Measurements from ENCODE around the gene NUP210L.

NUP210L gene

GRCh38 chr1:154154534-154155191, at the start of gene NUP210L:
Gene NUP210L (minus strand): TSS chr1:154155073.
- no peak for DNase-seq (ENCODE audit: low read depth)

GRCh38 chr1:154199563-154199879, 44.6 kb upstream of the NUP210L start:
- peak; percentile 45 for DNase-seq (ENCODE audit: low read depth)

- peak; percentile 76 for DNase-seq (ENCODE audit: low read depth)
Observed at GRCh38 chr1:154198756-154199562, 44.1 kb upstream of the NUP210L start.

GRCh38 chr1:154193821-154194220, 38.9 kb upstream of the NUP210L start:
- peak; percentile 29 for DNase-seq (ENCODE audit: low read depth)

- no peak for DNase-seq (ENCODE audit: low read depth)
Observed at GRCh38 chr1:154192476-154192875, 37.6 kb upstream of the NUP210L start.

- no peak for DNase-seq (ENCODE audit: low read depth)
Observed at GRCh38 chr1:154191990-154192461, 37.2 kb upstream of the NUP210L start, which contains the start of gene TPM3. Gene TPM3 (minus strand): TSS chr1:154192100. CDS start chr1:154192018, 82 bp downstream.

GRCh38 chr1:154190550-154190949, 35.7 kb upstream of the NUP210L start:
- DNase-seq (ENCODE audit: low read depth), result no peak

GRCh38 chr1:154186852-154187501, 32.1 kb upstream of the NUP210L start:
- DNase-seq (ENCODE audit: low read depth), result no peak

GRCh38 chr1:154186177-154186576, 31.3 kb upstream of the NUP210L start:
- peak; percentile 53 for DNase-seq (ENCODE audit: low read depth)

- peak; percentile 99 for DNase-seq (ENCODE audit: low read depth)
Observed at GRCh38 chr1:154183046-154183915, 28.4 kb upstream of the NUP210L start.

GRCh38 chr1:154182344-154183045, 27.6 kb upstream of the NUP210L start:
- DNase-seq (ENCODE audit: low read depth), result peak; percentile 85

- DNase-seq (ENCODE audit: low read depth), result no peak
Observed at GRCh38 chr1:154181944-154182343, 27.1 kb upstream of the NUP210L start.

GRCh38 chr1:154179946-154180687, 25.2 kb upstream of the NUP210L start:
- DNase-seq (ENCODE audit: low read depth), result no peak

GRCh38 chr1:154178911-154179811, 24.3 kb upstream of the NUP210L start:
- DNase-seq (ENCODE audit: low read depth), result no peak

GRCh38 chr1:154178013-154178412, 23.1 kb upstream of the NUP210L start:
- DNase-seq (ENCODE audit: low read depth), result no peak

GRCh38 chr1:154176337-154176736, 21.5 kb upstream of the NUP210L start:
- DNase-seq (ENCODE audit: low read depth), result peak; percentile 84

GRCh38 chr1:154174654-154175053, 19.8 kb upstream of the NUP210L start:
- no peak for DNase-seq (ENCODE audit: low read depth)

- DNase-seq (ENCODE audit: low read depth), result no peak
Observed at GRCh38 chr1:154171880-154172279, 17.0 kb upstream of the NUP210L start.

- no peak for DNase-seq (ENCODE audit: low read depth)
Observed at GRCh38 chr1:154171223-154171583, 16.3 kb upstream of the NUP210L start.
